DOHH2 (cell line): Measurements from ENCODE around the gene TLR2.

ENCODE experiments used
- H3F3A ChIP-seq: fragments of 200-600 bp; sonication (generic), shearing (Covaris generic); 2 replicates; pipeline ENCODE4 v1.6.0; 2016; ENCODE audit warnings: antibody characterized with exemption, mild to moderate bottlenecking; ENCODE audit not compliant: control insufficient read depth, insufficient read depth
- H3K27ac ChIP-seq: fragments of 200-600 bp; sonication (generic); 2 replicates; pipeline ENCODE4 v1.5.1; 2014; ENCODE audit warnings: low read depth, mild to moderate bottlenecking, low read length, moderate library complexity
- H3K27me3 ChIP-seq: fragments of 200-600 bp; sonication (generic); 2 replicates; pipeline ENCODE4 v1.6.1; 2014; ENCODE audit warnings: mild to moderate bottlenecking, low read length, mixed read lengths; ENCODE audit not compliant: control insufficient read depth
- H3K36me3 ChIP-seq: fragments of 200-600 bp; sonication (generic); 2 replicates; pipeline ENCODE4 v1.6.1; 2014; ENCODE audit warnings: mild to moderate bottlenecking, low read length, moderate library complexity, mixed read lengths; ENCODE audit not compliant: control insufficient read depth
- H3K4me1 ChIP-seq: fragments of 200-600 bp; sonication (generic); 2 replicates; pipeline ENCODE4 v1.6.1; 2014; ENCODE audit warnings: mild to moderate bottlenecking, low read length, mixed read lengths; ENCODE audit not compliant: control insufficient read depth
- H3K4me2 ChIP-seq: fragments of 200-600 bp; sonication (generic); 2 replicates; pipeline ENCODE4 v1.6.0; 2014; ENCODE audit warnings: mild to moderate bottlenecking, low read length, moderate library complexity
- H3K4me3 ChIP-seq: fragments of 200-600 bp; sonication (generic); 2 replicates; pipeline ENCODE4 v1.5.1; 2014; ENCODE audit warnings: mild to moderate bottlenecking, low read length, mixed read lengths
- H3K79me2 ChIP-seq: fragments of 200-600 bp; sonication (generic); 2 replicates; pipeline ENCODE4 v1.6.1; 2014; ENCODE audit warnings: mild to moderate bottlenecking, low read length, mixed read lengths; ENCODE audit not compliant: control insufficient read depth
- H3K9me2 ChIP-seq: fragments of 200-600 bp; sonication (generic); replicated peaks from 2 replicates; pipeline ENCODE4 v1.6.1; 2014; ENCODE audit warnings: mild to moderate bottlenecking, low read length, mixed read lengths; ENCODE audit not compliant: control insufficient read depth
- H3K9me3 ChIP-seq: fragments of 200-600 bp; sonication (generic); 2 replicates; pipeline ENCODE4 v1.6.1; 2014; ENCODE audit warnings: antibody characterized with exemption, low read length, mixed read lengths; ENCODE audit not compliant: control insufficient read depth, insufficient read depth
- H4K20me1 ChIP-seq: fragments of 200-600 bp; sonication (generic); 2 replicates; pipeline ENCODE4 v1.6.0; 2014; ENCODE audit warnings: low read depth, mild to moderate bottlenecking, antibody characterized with exemption, low read length, moderate library complexity; ENCODE audit not compliant: control insufficient read depth, insufficient read depth
- CTCF ChIP-seq: fragments of 200-600 bp; sonication (generic); IDR thresholded peaks from one replicate; pipeline ENCODE4 v1.5.1; 2014; ENCODE audit warnings: antibody characterized with exemption, mild to moderate bottlenecking, low read depth, low read length; ENCODE audit not compliant: poor library complexity, severe bottlenecking
- EZH2phosphoT487 ChIP-seq: fragments of 200-600 bp; sonication (generic); IDR thresholded peaks from 2 replicates; pipeline ENCODE4 v1.6.1; 2017; ENCODE audit warnings: borderline replicate concordance, mild to moderate bottlenecking, antibody characterized with exemption, low read length, moderate library complexity, mixed read lengths

Gene TLR2

GRCh38 chr4:153683763-153684181 is 308 bp upstream of the TLR2 start:
- no peaks in the 10 kb centered on the region for H3K9me2 ChIP-seq
- H4K20me1 ChIP-seq: no peaks in the 10 kb centered on the region
- peak overlapping the region; percentile 27; the same call in 1 of the 2 replicates for H3K4me2 ChIP-seq
- TF ChIP-seq EZH2phosphoT487 (no peak), CTCF (no peak)
- peaks cover 29% of the 10 kb centered on the region for H3K9me3 ChIP-seq
- H3K36me3 ChIP-seq: no peaks in the 10 kb centered on the region
- H3K4me1 ChIP-seq: no peaks in the 10 kb centered on the region
- no peaks in the 10 kb centered on the region for H3F3A ChIP-seq
- H3K27me3 ChIP-seq: peaks cover 37% of the 10 kb centered on the region
- H3K4me3 ChIP-seq: no peak overlapping the region
- no peak overlapping the region for H3K27ac ChIP-seq
- H3K79me2 ChIP-seq: no peaks in the 10 kb centered on the region

- Histone ChIP-seq H3F3A (no peaks in the 10 kb centered on the region), H4K20me1 (no peaks in the 10 kb centered on the region), H3K4me2 (no peak overlapping the region), H3K4me3 (no peak overlapping the region), H3K4me1 (no peaks in the 10 kb centered on the region), H3K79me2 (no peaks in the 10 kb centered on the region), H3K36me3 (no peaks in the 10 kb centered on the region), H3K27me3 (peaks cover 37% of the 10 kb centered on the region), H3K9me2 (no peaks in the 10 kb centered on the region), H3K27ac (no peak overlapping the region), H3K9me3 (peaks cover 31% of the 10 kb centered on the region)
- TF ChIP-seq CTCF (no peak), EZH2phosphoT487 (no peak)
These were observed 891 bp downstream of the TLR2 start for GRCh38 chr4:153684971-153685371.

GRCh38 chr4:153704522-153704921 is 20.4 kb downstream of the TLR2 start:
- Histone ChIP-seq H3K9me2 (no peaks in the 10 kb centered on the region), H4K20me1 (no peaks in the 10 kb centered on the region), H3K79me2 (no peaks in the 10 kb centered on the region), H3K27me3 (peaks cover 14% of the 10 kb centered on the region), H3K4me2 (no peak overlapping the region), H3K4me1 (peaks cover 13% of the 10 kb centered on the region), H3F3A (no peaks in the 10 kb centered on the region), H3K9me3 (no peaks in the 10 kb centered on the region), H3K36me3 (no peaks in the 10 kb centered on the region), H3K27ac (no peak overlapping the region), H3K4me3 (no peak overlapping the region)
- no peak for TF ChIP-seq CTCF
- TF ChIP-seq EZH2phosphoT487: no peak
